Measurements from ENCODE around the gene BAHCC1.

Gene BAHCC1

DNA sequence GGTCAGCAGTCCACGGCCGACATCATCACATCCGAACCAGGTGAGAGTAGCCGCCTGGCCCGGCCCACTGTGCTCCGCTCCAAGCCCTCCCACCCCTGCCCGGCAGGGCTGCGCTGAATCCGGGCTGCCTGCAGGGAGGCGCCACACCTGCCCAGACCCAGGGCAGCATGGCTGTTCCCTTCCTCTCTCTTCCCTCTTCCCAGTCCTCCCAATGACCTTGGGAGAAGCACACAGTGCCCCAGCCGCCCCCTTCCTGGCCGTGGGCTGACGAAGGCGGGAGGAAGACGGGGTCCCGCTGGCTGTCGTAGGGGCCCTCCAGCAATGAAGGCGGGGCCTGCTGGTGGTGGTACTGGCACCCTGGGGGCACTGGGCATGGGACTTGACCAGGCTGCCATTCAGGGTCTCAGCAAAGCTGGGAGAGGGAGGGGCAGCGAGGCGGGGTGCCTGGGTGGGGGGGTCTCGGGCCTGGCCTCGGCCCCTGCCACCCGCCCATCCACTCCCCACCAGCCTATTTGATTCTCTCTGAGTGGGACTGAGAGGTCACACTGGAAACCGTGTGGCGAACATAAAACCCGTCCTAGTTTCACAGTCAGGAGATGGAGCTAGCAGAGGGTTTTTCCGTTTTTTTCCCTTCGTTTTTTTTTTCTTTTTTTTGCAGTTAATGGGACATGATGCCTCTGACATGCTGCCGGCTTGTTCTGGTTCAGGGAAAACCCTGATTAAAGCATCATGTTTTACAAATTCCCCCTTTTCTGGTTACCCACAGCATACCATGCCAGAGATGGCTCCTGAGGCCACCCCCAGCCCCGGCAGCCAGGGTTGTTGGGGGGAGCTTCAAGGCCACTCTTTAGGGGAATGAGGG lies 50.6 kb downstream of the BAHCC1 start:
- no peak for FAIRE-seq

DNA sequence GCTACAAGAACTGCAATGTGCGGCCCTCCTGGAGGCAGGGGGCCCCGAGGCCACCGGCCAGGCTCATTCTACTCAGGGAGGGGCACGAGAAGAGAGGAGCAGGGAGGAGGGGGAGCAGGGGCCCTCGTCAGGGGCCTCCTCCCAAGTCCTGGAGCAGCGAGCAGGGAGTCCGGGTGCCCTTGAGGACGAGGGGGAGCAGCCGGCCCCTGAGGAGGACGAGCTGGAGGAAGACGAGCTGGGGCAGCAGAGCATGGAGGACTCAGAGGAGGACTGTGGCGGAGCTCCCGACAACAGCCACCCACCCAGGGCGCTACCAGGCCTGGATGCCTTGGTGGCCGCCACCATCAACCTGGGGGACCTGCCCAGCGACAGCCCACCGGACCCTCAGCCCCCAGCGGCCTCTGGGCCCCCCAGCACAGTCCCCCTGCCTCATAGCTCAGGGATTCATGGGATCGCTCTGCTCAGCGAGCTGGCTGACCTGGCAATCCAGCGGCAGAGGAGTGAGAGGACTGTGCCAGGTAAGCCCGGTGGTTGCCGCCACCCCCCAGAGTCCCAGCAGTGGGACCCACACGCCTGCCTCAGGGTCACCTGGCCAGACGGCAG lies 52.2 kb downstream of the BAHCC1 start:
- no peak for FAIRE-seq

DNA sequence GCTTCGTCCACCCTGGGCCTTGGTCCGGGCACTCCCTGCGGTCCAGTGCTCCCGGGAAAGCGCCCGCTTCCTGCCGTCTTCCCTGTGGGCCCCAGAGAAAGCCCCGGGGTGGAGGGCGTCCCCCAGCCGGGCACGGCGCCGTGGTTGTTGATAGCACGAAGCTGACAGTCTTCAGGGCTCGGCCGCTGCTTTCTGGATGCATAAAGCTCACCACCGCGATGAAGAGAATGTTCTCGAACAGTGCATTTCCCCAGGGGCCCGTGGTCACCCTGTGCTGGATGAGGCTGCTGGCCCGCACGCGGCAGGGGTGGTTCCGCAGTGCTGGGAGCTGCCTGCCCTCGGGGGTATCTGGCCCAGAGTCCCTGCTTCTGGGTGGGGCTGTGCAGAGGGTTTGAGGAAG lies 53.2 kb downstream of the BAHCC1 start:
- no peak for FAIRE-seq

DNA sequence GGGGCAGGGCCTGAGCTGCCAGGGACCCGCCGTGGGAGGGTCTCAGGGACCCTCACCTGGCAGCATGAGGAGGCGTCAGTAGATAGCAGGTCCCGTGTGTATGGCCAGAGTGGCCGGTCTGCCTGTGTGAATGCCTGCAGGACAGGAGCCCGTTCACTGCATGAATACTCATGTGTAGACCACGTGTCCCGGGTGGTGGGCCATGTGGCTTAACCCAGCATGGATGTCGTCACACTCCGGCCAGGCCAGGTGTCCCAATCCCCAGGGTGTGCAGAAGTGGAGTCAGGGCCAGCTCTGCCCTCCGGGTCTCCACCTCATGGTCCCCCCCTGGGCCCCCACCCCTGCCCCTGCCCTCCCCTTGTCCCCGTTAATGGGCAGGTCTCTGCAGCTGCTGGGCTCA lies 53.7 kb downstream of the BAHCC1 start:
- FAIRE-seq, result no peak

DNA sequence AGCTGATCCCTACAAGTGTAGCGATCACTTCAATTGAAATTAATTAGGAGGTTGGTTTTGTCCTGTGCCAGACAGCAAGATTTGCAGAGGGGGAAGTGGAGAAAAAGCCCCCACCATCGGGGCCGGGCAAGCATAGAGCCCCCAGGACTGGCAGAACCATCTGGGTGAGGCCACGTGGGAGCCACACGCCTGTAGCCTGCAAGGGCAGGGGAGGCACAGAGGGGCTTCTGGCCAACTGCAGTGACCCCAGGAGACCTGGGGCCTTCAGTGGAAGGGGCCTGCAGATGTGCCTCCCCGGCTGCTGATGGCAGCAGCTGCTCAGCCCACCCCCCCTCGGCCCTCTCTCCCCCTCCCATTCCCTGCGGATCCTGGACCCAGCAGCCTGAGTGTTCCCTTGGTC lies 54.1 kb downstream of the BAHCC1 start:
- no peak for FAIRE-seq

DNA sequence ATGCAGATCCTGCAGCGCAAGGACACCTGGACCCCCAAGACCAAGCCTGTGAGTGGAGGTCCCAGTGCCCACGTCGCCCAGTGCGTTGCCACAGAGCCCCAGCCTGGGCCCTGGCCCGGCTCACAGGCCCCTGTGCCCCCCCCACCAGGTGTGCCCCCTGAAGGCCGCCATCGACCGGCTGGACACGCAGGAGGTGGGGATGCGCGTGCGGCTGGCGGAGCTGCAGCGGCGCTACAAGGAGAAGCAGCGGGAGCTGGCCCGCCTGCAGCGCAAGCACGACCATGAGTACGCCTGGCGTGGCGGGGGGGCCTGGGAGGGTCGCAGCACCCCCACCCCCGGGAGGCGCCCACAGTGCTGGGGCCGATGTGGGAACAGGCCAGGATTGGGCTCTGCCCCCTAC lies 56.6 kb downstream of the BAHCC1 start:
- FAIRE-seq, result no peak

DNA sequence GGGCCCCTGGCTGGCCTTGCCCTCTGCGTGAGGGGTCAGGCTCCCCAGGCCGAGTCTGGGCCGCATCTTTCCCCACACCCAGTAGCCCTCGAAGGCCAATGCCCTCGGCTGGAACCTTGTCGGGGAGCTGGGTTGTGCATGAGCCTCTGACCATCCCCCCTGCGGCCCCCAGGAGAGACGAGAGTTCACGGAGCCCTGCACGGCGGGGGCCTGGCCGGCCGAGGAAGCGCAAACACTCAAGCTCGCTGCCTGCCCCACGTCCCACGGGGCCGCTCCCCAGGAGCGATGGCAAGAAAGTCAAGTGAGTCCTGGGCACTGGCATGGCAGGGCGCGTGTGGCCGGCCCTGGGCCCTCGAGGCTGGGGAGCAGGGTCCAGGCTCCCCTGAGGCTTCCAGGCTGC lies 57.3 kb downstream of the BAHCC1 start:
- FAIRE-seq, result no peak

DNA sequence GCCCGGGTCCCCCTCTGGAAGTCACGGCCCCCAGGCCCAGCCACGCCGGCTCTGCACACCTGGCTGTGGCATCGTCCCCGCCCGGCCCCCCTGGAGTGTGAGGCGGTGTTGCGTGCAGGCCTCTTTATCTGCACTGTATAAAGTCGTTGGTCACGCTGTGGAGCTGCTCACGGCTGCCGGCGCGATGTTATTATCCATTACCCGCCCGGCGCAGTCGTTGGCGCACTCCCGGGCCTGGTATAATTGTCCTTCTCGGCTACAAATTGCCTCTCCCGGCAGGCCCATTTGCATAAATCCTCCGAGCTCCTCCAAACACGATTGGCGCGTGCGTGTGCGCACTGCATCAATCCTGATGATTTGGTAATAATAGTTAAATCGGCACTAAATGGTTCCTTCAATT lies 57.8 kb downstream of the BAHCC1 start:
- FAIRE-seq, result no peak

DNA sequence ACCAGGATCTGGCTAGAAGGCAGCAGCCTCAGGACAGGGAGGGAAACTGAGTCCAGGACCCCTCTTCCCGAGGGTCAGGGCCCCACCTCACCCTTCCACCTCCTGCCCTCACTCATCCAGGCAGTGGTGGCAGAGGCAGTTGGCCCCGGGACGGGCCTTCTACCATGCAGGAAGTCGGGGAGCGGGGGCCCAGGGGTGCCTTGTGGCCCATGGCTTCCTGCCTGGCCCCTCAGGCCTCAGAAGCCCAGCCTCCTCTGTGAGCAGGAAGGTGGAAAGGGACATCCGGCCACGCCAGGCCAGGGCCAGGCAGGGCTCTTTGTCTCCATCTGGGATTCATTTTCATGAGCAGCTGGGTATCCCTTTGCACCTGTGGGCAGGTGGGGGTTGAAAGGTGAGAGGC lies 58.5 kb downstream of the BAHCC1 start:
- FAIRE-seq, result no peak

DNA sequence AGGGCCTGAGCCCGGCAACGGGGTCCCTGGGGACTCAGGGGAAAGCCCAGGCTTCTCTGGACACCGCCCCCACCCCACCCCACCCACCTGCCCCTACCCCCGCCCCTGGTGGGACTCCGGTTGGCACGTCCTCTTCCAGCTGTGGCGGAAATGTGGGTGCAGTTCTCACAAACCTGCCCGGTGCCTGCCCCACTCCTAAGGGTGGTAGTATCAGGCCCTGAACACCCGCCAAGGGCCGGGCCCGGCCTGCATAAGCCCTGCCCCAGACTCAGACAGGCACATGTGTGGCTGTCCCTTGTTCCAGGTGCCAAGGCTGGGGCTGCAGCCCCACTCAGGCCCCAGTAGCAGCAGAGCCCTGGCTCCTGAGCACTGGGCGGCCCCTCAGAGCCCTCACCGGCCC lies 59.2 kb downstream of the BAHCC1 start:
- no peak for FAIRE-seq

DNA sequence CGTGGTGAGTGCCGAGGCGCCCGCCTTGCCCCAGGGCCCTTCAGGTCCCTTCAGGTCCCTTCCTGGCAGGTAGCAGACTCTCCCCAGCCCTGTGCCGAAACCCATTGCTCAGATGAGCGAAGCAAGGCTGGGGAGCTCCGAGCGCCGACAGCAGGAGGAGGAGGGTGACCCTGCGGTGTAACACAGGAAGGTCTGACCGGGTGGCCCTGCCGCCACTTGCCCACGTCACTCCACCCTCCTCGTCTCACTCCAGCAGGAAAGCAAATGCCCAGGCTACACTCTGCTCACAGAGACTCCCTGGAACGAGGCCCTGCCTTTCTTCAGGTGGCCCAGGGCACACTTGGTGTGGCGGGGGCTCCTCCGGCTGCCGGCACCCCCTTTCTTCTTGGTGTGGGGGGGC lies 60.1 kb downstream of the BAHCC1 start:
- FAIRE-seq, result no peak

DNA sequence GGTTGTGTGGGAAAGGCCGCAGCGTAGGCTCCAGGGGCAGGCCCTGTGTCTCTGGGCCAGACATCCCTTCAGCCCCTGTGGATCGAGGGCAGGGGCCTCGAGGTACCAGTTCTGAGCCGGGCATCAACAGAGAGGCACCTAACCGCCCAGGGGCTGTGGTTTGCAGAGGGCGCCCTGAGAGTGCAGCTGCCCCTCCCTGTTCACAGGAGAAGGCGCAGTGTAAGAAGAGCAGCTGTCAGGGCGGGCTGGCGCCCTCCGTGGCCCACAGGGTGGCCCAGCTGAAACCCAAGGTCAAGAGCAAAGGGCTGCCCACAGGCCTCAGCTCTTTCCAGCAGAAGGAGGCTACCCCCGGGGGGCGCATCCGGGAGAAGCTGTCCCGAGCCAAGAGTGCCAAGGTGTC lies 60.8 kb downstream of the BAHCC1 start:
- no peak for FAIRE-seq

DNA sequence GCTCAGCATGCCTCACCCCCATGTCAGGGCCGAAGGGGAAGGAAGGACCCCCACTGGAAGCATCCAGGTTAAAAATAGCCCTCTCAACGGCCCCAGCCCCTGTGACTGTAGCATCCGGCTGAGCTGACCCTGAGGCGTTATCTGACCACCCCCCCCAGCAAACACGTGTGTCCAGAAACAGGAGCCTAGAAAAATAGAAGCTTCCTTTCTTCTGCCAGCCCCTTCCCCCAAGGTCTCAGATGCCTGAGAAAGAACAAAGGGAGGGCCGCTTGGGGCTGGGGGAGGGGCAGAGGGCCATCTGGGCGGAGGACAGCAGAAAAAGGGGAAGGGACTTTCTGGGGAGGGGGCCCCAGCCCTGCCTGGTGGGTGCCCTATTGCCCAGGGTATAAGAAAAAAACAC lies 61.5 kb downstream of the BAHCC1 start:
- FAIRE-seq, result no peak

DNA sequence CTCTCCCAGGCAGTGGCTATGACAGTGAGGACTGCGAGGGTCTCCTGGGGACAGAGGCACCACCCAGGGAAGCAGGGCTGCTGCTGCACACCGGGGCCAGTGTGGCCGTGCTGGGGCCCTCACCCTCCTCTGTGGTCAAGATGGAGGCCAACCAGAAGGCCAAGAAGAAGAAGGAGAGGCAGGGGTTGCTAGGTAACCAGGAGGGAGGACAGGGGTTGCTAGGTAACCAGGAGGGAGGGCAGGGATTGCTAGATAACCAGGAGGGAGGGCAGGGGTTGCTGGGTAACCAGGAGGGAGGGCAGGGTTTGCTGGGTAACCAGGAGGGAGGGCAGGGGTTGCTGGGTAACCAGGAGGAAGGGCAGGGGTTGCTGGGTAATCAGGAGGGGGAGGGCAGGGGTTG lies 62.1 kb downstream of the BAHCC1 start:
- FAIRE-seq, result no peak

DNA sequence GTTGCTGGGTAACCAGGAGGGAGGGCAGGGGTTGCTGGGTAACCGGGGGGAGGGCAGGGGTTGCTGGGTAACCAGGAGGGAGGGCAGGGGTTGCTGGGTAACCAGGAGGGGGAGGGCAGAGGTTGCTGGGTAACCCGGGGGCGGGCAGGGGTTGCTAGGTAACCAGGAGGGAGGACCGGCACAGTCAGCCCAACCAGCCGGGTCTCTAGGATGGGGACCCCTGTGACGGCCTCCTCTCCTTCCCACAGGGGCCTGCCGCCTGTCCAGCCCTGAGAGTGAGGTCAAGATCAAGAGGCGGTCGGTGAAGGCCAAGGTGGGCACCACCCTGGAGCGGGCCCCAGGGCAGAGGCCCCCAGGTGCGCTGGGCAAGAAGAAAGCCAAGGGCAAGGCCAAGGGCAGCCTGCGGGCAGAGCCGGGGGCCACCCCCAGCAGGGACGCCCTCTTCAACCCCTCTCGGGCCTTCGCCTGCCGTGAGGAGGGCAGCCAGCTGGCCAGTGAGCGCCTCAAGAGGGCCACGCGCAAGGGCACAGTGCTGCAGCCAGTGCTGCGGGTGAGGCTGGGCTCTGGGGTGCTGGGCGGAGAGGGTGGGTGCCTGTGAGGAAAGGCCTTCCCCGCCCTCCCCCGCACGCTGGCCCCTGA lies 62.8 kb downstream of the BAHCC1 start:
- FAIRE-seq, result no peak

DNA sequence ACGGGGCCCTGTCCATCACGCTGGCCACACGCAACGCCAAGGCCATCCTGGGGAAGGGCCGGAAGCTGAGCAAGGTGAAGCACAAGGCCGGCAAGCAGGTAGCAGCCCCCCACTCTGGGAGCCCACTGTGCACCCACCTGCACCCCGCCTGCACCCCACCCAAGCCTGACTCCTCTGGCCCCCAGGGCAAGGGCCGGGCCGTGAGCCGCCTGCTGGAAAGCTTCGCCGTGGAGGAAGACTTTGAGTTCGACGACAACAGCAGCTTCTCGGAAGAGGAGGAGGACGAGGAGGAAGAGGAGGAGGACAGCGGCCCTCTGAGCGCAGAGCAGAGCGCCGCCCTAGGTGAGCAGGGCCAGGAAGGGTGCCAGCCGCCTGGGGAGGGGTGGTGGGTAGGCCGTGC lies 63.4 kb downstream of the BAHCC1 start:
- FAIRE-seq, result no peak

DNA sequence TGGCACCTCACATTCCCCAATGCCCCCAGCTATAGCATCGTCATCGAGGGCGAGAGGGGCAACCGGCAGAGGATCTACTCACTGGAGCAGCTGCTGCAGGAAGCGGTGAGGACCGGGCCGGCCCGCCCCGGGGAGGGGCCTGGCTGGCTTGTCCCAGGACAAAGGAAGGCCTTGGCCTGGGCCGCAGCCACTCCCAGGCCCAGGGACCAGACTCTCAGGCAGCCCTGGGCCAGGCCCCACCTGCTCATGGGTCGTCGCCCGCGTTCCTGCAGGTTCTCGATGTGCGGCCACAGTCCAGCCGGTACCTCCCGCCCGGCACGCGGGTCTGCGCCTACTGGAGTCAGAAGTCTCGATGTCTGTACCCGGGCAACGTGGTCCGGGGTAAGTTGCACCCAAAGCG lies 64.0 kb downstream of the BAHCC1 start:
- FAIRE-seq, result no peak

DNA sequence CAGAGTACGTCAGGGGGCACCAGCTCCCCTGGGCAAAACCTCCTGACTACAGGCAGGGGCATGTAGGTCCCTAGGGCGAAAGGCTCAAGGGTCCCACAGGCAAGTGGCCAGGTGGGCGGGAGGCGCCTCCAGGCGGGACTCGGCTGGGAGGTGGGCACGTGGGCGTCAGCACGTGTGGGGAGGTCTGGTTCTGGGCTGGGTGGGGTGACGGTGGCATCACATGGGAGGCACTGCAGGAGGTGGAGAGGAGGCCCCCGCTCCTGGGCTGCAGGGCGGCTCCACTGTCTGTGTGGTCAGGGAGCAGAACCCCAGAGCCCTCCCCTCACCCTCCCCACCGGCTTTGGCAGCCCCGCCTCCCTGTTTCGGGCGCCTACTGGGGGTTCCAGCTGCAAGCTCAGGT lies 64.6 kb downstream of the BAHCC1 start:
- FAIRE-seq, result no peak

DNA sequence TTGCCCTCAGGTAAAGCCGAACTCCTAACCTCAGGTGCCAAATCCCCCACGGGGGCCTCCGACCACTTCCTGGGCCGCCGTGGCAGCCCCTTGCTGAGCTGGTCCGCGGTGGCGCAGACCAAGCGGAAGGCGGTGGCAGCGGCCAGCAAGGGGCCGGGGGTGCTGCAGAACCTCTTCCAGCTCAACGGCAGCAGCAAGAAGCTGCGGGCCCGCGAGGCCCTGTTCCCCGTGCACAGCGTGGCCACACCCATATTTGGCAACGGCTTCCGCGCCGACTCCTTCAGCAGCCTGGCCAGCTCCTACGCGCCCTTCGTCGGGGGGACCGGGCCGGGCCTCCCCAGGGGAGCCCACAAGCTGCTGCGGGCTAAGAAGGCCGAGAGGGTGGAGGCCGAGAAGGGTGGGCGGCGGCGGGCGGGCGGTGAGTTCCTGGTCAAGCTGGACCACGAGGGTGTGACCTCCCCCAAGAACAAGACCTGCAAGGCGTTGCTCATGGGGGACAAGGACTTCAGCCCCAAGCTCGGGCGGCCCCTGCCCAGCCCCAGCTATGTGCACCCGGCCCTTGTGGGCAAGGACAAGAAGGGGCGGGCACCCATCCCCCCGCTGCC lies 65.7 kb downstream of the BAHCC1 start:
- no peak for FAIRE-seq

DNA sequence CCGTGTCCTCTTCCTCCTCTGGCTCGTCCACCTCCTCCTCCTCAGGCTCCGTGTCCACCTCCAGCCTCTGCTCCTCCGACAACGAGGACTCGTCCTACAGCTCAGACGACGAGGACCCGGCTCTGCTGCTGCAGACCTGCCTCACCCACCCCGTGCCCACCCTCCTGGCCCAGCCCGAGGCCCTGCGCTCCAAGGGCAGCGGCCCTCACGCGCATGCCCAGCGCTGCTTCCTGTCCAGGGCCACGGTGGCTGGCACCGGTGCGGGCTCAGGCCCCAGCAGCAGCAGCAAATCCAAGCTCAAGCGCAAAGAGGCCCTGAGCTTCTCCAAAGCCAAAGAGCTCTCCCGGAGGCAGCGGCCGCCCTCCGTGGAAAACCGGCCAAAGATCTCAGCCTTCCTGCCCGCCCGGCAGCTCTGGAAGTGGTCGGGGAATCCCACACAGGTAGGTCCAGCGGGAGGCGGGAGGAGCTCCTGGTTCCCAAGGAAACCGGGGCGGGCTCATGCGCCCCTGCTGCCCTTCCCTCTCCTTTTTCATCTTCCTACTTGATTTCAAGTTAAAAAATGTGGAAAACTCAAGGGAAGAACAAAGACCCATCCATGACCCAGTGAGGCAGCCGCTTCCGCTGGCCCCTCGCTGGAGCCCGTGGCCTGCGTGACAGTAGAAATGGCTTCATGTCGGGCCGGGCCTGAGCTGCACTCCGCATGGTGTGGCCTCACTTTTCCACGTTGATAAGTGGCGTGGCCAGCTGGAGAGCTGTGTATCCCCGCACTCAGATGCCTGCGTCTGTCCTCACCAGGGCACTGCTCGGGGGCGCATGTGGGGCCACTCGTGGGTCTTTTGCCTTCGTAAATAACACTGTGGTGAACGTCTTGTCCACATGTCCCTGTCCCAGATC lies 66.6 kb downstream of the BAHCC1 start:
- FAIRE-seq, result no peak

DNA sequence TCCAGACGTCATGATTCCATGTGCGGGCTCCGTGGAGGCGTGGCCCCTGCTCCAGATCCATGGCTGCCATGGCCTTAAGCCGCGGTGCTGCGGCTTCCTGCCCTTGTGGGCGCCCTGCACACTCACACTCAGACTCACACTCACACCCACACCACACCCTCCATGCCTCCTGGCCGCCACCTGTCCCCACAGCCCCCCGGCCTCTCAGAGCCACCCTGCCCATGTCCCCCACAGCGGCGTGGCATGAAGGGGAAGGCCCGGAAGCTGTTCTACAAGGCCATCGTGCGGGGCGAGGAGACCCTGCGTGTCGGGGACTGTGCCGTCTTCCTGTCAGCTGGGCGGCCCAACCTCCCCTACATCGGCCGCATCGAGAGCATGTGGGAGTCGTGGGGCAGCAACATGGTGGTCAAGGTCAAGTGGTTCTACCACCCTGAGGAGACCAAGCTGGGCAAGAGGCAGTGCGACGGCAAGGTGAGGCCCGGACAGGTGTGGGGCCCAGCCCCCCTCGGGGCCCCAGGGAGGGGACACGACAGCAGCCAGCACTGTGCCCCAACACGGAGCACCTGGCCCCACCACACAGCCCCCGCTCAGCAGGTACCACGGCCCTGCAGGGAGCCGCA lies 67.4 kb downstream of the BAHCC1 start:
- no peak for FAIRE-seq

DNA sequence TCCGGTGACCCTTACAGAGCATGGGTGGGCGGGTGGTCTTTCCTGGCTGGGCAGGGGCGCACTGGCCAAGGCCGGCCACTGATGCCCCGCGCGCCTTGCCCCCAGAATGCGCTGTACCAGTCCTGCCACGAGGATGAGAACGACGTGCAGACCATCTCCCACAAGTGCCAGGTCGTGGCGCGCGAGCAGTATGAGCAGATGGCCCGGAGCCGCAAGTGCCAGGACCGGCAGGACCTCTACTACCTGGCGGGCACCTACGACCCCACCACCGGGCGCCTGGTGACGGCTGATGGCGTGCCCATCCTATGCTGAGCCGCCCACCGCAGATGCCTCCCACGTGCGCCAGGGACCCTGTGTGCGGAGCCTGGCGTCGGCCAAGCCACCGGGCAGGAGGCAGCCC lies 68.2 kb downstream of the BAHCC1 start:
- FAIRE-seq, result no peak

Data from endometrium (tissue), 2 donors.